Suprapubic skin (tissue), 4 donors: ENCODE measurements around the gene ATG4C. TPM values are rescaled to one million over a fixed set of nuclear protein-coding genes. Genes with fewer than 3 reads are reported as not detected.

Source experiments
- DNase-seq, 2 donors: peaks; one replicate each; pipeline ENCODE4 v3.0.0-alpha.2; 2019; ENCODE audit warnings: low spot score in 2 of 2
- H3K27ac ChIP-seq: fragments of 200-600 bp; sonication (generic); one replicate; pipeline ENCODE4 v1.5.1; 2019
- H3K27me3 ChIP-seq: fragments of 200-600 bp; sonication (generic); one replicate; pipeline ENCODE4 v1.5.1; 2019
- H3K36me3 ChIP-seq: fragments of 200-600 bp; sonication (generic); one replicate; pipeline ENCODE4 v1.5.1; 2019
- H3K4me1 ChIP-seq: fragments of 200-600 bp; sonication (generic); one replicate; pipeline ENCODE4 v1.5.1; 2019
- H3K4me3 ChIP-seq: fragments of 200-600 bp; sonication (generic); one replicate; pipeline ENCODE4 v1.5.1; 2019; ENCODE audit warnings: mild to moderate bottlenecking
- H3K9me3 ChIP-seq: fragments of 200-600 bp; sonication (generic); one replicate; pipeline ENCODE4 v1.5.1; 2019
- CTCF ChIP-seq, 2 donors: fragments of 200-600 bp in 1 of 2; fragments of 450-650 bp in 1 of 2; sonication (generic) in 1 of 2; IDR thresholded peaks; one replicate each; pipeline ENCODE4 v1.5.1; 2016 to 2019; ENCODE audit warnings: antibody characterized with exemption in 2 of 2, mild to moderate bottlenecking in 1 of 2, moderate library complexity in 1 of 2
- EP300 ChIP-seq: sonication (generic); formaldehyde crosslinking; IDR thresholded peaks from one replicate; pipeline ENCODE4 v1.6.1; 2017; ENCODE audit warnings: antibody characterized with exemption
- POLR2A ChIP-seq, 2 donors: fragments of 450-650 bp; IDR thresholded peaks; one replicate each; pipeline ENCODE4 v1.6.1; 2017; ENCODE audit warnings: antibody characterized with exemption in 2 of 2, mild to moderate bottlenecking in 2 of 2, moderate library complexity in 2 of 2
- POLR2AphosphoS5 ChIP-seq, 3 donors: sonication (generic); formaldehyde crosslinking; IDR thresholded peaks; one replicate each; pipeline ENCODE4 v1.6.1; 2017; ENCODE audit warnings: antibody characterized with exemption in 3 of 3
- WGBS: methylation state at CpG from one replicate; pipeline ENCODE4 v1.1.5; 2018; 5-methylcytosine and 5-hydroxymethylcytosine counted together
- total RNA-seq, 4 donors: library from RNA; depleted of rRNA; stranded (reverse); fragments of >200 nt; gene quantifications; one replicate each; pipeline ENCODE4 v1.1.0, GENCODE V29; 2016

ATG4C gene
- total RNA-seq, 4 donors from 2014 or later, result 4.4 to 8.7 (median 5.4) TPM

GRCh38 chr1:62876535-62876934 is 92.6 kb downstream of the ATG4C start:
- WGBS, result 82% methylated on average over 3 of the region's 3 CpGs
- Histone ChIP-seq H3K4me1 (no peaks in the 10 kb centered on the region), H3K36me3 (no peaks in the 10 kb centered on the region), H3K9me3 (peaks cover 7% of the 10 kb centered on the region), H3K27ac (no peak overlapping the region), H3K4me3 (no peak overlapping the region), H3K27me3 (peaks cover 3% of the 10 kb centered on the region)
- DNase-seq, result no peak
- TF ChIP-seq EP300 (no peak), POLR2A (IDR thresholded peaks at IDR 0.05) (no peak), POLR2AphosphoS5 (IDR thresholded peaks at IDR 0.05) (no peak), CTCF (IDR thresholded peaks at IDR 0.05) (no peak)

DNA sequence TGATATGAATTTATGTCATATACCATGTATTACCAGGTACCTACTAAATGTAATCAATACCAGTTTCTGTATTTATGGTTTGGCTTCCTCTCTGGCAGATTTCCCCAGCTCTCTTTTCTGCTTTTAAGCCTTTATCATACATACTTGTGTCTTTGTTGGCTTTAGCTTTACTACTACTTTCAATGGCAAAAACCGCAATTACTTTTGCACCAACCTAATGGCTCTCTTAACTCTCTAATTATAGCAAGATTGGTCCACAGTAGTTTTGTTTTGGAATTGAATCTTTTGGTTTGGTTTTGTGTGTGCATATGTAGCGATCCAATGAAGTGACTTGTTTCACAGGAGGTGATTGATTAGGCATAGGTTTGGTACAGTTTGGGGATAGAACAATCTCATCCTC is 93.6 kb downstream of the ATG4C start:
- 88% methylated on average over 2 of the region's 2 CpGs for WGBS
- no peak overlapping the region for H3K4me3 ChIP-seq
- DNase-seq, result no peak
- H3K4me1 ChIP-seq, result no peaks in the 10 kb centered on the region
- no peak overlapping the region for H3K27ac ChIP-seq
- H3K36me3 ChIP-seq, result no peaks in the 10 kb centered on the region
- TF ChIP-seq POLR2A (IDR thresholded peaks at IDR 0.05) (no peak), EP300 (no peak), POLR2AphosphoS5 (IDR thresholded peaks at IDR 0.05) (no peak), CTCF (IDR thresholded peaks at IDR 0.05) (no peak)
- H3K27me3 ChIP-seq, result peaks cover 7% of the 10 kb centered on the region
- peaks cover 7% of the 10 kb centered on the region for H3K9me3 ChIP-seq

GRCh38 chr1:62879962-62880361 is 96.0 kb downstream of the ATG4C start:
- TF ChIP-seq CTCF (IDR thresholded peaks at IDR 0.05) (no peak), POLR2A (IDR thresholded peaks at IDR 0.05) (no peak), POLR2AphosphoS5 (IDR thresholded peaks at IDR 0.05) (no peak), EP300 (no peak)
- H3K9me3 ChIP-seq, result peaks cover 7% of the 10 kb centered on the region
- DNase-seq, result no peak
- H3K4me1 ChIP-seq, result no peaks in the 10 kb centered on the region
- 90% methylated on average over 1 of the region's 1 CpG for WGBS
- no peaks in the 10 kb centered on the region for H3K36me3 ChIP-seq
- H3K27me3 ChIP-seq, result peaks cover 7% of the 10 kb centered on the region
- no peak overlapping the region for H3K4me3 ChIP-seq
- H3K27ac ChIP-seq, result no peak overlapping the region

GRCh38 chr1:62882201-62883104 is 98.5 kb downstream of the ATG4C start:
- TF ChIP-seq POLR2A (IDR thresholded peaks at IDR 0.05), result no peak
- TF ChIP-seq CTCF (IDR thresholded peaks at IDR 0.05), result no peak
- no peak for TF ChIP-seq EP300
- TF ChIP-seq POLR2AphosphoS5 (IDR thresholded peaks at IDR 0.05), result no peak
- peaks cover 20% of the 10 kb centered on the region for H3K27me3 ChIP-seq
- DNase-seq, result no peak
- 35% methylated on average over 10 of the region's 10 CpGs for WGBS
- H3K36me3 ChIP-seq, result no peaks in the 10 kb centered on the region
- H3K9me3 ChIP-seq, result peaks cover 7% of the 10 kb centered on the region
- H3K27ac ChIP-seq, result no peak overlapping the region
- H3K4me1 ChIP-seq, result no peaks in the 10 kb centered on the region
- H3K4me3 ChIP-seq, result no peak overlapping the region

- H3K9me3 ChIP-seq, result peaks cover 7% of the 10 kb centered on the region
- no peak overlapping the region for H3K4me3 ChIP-seq
- no peaks in the 10 kb centered on the region for H3K4me1 ChIP-seq
- TF ChIP-seq POLR2AphosphoS5 (IDR thresholded peaks at IDR 0.05) (no peak), EP300 (no peak), CTCF (IDR thresholded peaks at IDR 0.05) (no peak), POLR2A (IDR thresholded peaks at IDR 0.05) (no peak)
- no peak for DNase-seq
- H3K36me3 ChIP-seq, result no peaks in the 10 kb centered on the region
- peaks cover 20% of the 10 kb centered on the region for H3K27me3 ChIP-seq
- H3K27ac ChIP-seq, result no peak overlapping the region
These were observed 100.3 kb downstream of the ATG4C start for GRCh38 chr1:62884156-62884740.
